HG03575 (cell line): Measurements from ENCODE around the gene AGER.

Source experiments
- ATAC-seq: cut with Tn5 transposase; IDR thresholded peaks from one replicate; pipeline ENCODE4 v1.9.1; 2021; ENCODE audit not compliant: unreplicated experiment, insufficient number of reproducible peaks, low FRiP score; ENCODE audit errors: extremely low read depth

AGER gene

GRCh38 chr6:32175711-32176475 lies 8.2 kb downstream of the AGER start, which contains the start of gene AGPAT1:
TSS of gene AGPAT1 (minus strand) at chr6:32176084. CDS start at chr6:32171496, 4,588 bp downstream.
- no peak for ATAC-seq

DNA sequence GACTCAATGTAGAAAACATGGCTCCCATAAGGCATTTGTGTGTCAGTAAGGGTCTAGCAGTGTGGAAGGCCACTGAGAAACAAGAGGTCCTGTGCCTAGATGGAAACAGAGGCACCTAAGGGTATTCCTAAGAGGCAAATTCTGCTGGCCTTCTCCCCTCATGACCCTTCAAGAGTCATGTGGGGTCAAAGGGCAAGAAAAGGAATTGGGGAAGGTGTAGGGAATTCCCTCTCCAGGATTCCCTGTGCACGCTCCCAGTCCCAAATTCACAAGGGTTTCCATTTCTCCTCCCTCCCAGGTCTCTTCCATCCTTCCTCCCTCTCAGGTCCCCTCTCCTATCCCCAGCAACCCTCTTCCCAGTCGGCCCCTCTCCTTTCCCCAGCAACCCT lies 8.7 kb downstream of the AGER start:
- no peak for ATAC-seq

- ATAC-seq: no peak
These were observed 9.6 kb downstream of the AGER start for GRCh38 chr6:32174416-32174815.

DNA sequence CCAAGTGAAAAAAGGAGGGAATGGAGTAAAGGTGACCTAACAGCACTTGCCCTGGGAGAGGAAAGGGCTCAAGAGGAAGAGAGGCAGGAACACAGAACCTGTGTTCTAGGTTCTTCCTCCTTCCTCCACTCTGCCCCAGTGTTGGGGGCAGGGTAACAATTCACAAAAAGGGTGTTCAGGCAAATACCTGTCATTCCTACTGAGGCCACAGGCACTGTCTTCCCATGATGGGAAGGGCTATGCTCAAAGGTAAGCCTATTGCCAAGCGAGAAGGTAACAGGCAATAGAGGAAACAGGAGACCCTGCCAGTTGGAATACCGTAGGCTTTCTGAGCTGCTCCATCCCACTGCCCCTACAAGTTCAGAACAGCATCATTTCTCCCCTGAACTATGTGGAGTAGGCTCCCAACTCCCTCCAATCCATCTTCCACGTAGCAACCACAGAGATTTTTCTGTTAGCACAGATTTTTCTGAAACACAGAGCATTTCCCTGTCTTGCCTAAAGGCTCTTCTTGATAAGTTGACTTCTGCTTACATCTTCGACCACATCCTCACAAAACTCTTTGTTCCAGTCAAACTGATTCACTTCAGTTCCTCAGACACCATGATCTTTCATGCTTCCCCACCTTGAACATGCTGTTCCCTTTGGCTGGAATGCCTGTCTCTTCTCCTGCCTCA lies 10.9 kb downstream of the AGER start:
- no peak for ATAC-seq

DNA sequence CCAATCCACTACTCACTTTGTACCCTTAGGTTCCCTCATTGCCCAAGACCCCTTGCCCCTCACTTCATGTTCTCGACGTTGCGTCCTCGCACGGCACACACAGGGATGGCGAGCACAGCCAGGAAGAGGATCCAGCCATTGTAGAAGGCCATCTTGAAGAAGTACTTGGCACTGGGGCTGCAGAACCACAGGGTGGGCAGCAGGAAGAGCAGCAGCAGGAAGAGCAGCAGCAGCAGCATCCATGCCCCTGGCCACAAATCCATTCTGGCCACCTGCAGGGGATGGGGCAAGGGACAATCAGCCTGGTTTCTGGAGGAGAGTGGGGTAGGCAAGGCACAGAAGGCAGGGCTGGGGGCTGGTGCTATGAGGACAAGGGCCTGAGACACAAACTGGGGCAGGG lies 12.8 kb downstream of the AGER start:
- no peak for ATAC-seq

GRCh38 chr6:32170294-32170693 lies 13.8 kb downstream of the AGER start:
- ATAC-seq: no peak

DNA sequence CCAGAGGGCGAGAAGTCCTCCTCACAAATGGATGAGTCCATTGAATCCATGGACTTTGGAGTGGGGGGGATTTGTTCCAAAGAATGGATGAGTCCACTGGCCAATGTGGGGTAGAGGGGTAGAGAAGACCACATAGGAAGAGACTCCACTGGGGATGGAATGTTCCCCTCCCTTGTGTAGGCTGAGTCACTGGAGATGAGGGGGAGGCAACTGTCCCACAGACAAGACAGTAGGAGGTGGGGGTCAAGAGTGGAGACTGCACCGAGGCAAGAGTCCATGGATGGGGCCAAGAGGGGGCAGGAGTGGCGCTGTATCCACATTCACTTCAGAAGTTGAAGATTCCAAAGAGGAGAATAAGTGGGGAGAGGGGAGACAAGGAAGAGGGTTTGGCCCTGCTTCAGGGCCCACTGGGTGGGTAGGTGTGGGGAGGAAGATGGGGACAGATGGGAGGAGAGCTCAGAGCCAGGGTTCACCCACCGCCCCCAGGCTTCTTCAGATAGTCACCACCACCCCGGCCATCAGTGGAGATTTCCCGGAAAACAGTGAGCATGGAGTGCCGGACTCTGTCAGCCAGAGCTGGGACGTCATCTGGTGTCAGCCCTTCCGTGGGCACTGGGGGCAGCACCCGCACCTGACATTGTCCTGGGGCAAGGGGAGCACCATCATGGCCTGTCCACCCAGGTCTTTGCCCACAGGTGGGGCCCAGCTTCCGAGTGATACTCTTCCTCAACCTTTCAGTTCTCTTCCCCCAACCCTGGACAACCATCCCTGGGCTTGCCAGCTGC lies 15.1 kb downstream of the AGER start:
- no peak for ATAC-seq

DNA sequence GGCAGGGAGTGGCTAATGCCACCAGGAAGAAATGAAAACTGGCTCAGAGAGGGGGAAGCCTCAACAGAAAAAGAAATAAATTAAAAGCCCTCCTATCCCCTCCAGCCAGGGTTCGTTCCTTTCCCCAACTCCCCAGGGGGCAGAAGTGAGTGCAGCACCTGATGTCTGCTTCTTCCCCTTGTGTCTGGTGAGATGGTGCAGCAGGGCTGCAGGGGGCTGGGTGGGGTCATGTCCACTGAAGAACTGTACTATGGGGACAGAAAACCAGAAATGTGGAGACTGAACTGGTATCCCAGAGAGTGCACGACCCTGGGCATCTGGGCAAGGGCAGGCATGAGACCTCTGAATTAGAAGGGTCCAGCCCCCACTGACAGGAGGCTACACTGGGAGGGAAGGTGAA lies 15.7 kb downstream of the AGER start:
- no peak for ATAC-seq

GRCh38 chr6:32167761-32168262 lies 16.2 kb downstream of the AGER start:
- no peak for ATAC-seq

DNA sequence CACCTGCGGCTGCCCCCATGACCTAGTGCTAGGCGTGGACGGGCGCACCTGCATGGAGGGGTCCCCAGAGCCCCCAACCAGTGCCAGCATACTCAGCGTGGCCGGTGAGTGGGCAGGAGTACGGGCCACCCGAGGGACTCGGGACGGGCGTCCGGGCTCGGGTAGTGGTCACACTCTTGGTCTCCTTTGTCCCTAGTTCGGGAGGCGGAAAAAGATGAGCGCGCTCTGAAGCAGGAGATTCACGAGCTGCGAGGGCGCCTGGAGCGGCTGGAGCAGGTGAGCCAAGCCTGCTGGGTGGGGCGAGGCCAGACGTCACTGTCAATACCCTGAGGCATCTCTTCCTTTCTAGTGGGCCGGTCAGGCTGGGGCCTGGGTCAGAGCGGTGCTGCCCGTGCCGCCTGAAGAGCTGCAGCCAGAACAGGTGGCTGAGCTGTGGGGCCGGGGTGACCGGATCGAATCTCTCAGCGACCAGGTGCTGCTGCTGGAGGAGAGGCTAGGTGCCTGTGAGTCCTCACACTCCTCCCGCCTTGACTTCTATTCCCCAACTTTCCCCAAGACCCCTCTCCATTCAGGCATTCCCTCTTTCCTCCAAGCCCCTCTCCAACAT lies 16.8 kb downstream of the AGER start:
- no peak for ATAC-seq

DNA sequence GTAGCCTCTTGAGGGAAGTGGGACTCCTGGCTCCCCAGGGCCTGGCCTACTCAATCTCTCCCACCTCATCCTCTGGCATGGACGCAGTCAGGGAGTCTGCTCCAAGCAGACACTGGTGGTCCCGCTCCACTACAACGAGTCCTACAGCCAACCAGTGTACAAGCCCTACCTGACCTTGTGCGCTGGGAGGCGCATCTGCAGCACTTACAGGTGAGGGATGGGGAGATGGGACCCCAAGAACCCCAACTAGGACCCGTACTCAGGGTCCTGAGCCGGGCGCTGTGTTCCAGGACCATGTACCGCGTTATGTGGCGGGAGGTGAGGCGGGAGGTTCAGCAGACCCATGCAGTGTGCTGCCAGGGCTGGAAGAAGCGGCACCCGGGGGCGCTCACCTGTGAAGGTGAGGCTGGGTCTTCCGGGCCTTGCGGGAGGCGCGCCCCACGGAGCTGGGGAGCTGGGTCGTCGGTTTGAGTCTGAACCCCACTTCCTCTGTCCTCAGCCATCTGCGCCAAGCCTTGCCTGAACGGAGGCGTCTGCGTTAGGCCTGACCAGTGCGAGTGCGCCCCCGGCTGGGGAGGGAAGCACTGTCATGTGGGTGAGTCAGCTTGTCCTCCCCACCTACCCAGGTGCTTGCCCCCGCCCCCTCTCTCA lies 17.5 kb downstream of the AGER start:
- ATAC-seq: no peak

DNA sequence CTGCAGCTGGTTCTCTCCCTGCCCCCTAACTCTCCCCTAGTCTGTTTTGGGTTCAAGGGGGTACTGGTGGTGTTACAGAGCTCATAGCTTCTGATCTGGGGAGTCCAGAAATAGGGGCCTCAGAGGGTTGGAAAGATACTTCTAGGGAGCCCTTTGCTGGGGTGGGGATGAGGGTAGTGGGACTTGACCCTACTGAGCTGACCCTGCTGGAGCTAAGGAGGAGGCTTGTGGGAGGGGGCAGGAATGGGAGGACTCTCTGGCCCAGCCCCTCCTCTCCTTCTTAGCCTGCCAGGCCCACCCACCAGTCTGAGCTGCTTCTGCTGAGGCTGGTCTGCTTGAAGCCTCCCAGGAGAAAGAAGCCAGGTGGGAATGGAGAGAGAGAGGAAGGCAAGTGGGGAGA lies 19.8 kb downstream of the AGER start, which contains the start of gene EGFL8:
TSS of gene EGFL8 (plus strand) at position 301 of the 400 bp plus-strand sequence. CDS start 1,571 bp downstream, outside the sequence.
- no peak for ATAC-seq

- ATAC-seq: no peak
These were observed 20.3 kb downstream of the AGER start for GRCh38 chr6:32163559-32164258.

- no peak for ATAC-seq
These were observed 26.0 kb downstream of the AGER start for GRCh38 chr6:32158052-32158451.

DNA sequence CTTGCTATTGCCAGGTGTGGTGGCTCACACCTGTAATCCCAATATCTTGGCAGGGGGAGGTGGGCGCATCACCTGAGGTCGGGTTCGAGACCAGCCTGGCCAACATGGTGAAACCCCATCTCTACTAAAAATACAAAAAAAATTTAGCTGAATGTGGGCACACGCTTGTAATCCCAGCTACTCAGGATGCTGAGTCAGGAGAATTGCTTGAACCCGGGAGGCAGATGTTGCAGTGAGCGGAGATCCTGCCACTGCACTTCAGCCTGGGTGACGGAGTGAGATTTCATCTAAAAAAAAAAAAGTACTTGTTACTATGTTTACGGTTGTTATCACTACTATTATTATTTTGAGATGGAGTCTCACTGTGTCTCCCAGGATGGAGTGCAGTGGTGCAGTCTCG lies 27.2 kb downstream of the AGER start:
- no peak for ATAC-seq

GRCh38 chr6:32154514-32155161 lies 29.4 kb downstream of the AGER start:
- ATAC-seq: no peak

DNA sequence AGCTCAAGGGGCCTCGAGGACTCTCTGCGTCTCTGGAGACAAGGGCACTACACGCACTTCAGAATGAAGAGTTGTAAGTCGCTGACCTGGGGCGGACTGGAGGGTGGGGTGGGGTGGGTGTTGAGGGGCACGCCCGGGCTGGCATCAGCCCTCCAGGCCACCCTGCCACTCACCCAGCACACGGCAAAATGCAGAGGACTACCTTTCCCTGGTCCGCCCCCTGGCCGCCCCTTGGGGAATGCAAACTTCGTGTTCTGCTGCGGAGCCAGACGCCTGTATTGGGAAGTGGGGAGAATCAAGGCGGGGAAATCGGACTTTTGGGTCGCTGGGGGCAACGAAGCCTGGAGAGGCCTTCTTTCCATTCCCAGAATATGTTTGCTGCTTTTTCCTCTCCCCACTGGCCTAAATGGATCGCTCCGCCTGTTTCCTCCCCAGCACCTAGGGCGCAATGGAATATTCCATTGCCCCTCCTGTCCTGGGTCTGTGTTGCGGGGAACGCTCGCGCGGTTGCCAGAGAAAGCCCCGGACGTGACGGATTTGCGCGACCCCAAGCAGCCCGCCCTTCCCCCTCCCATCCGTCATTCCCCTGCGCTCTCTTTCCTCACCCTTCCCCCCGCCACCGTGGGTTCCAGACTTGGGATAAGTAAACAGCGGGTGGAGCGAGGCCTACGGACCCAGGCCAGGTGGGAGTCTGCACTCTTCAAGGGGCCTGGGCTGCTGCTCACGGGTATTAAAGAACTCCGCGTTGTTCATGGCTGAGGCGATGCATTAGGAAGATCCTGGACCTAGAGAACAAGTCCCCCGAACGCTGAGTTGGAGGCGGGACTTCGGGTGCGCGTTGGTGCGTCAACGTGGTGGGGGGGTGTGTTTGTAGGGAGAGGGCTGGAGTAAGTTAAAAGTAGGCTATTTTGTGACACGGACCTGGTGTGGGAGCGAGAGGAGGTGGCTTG lies 30.2 kb downstream of the AGER start, which contains the start of gene PPT2:
TSS of gene PPT2 (plus strand) at position 578 of the 950 bp plus-strand sequence. CDS start 454 bp downstream, outside the sequence.
- ATAC-seq: no peak
